GM12878 (cell line): ENCODE data around the gene OGDHL. TPM values are rescaled to one million over a fixed set of nuclear protein-coding genes. Genes with fewer than 3 reads are reported as not detected.

Experiments used
- ATAC-seq: fragments of 200-7000 bp; cut with Tn5 transposase; 3 replicates; pipeline ENCODE4 v1.9.1; 2020; ENCODE audit warnings: mild to moderate bottlenecking, moderate library complexity
- BruUV-seq: library from RNA; stranded (reverse); fragments of 400-500 nt; replicated peaks from 2 replicates; lab custom pipeline; 2021; lab: Mats Ljungman, UMichigan
- CTCF ChIA-PET: fragments of 300-600 bp; sonication (Branson Sonifier 250); formaldehyde crosslinking; extraction: SDS; loops from one replicate; lab custom pipeline; 2021; ENCODE audit warnings: inconsistent platforms; lab: Yijun Ruan, JAX
- POLR2A ChIA-PET: fragments of 350-600 bp; formaldehyde crosslinking; extraction: SDS; loops from one replicate; lab custom pipeline; 2021; ENCODE audit warnings: inconsistent platforms; lab: Charles Lee
- RAD21 ChIA-PET: fragments of 300-600 bp; sonication (Branson Sonifier 250); formaldehyde crosslinking; loops from one replicate; lab custom pipeline; 2023; ENCODE audit warnings: antibody characterized with exemption; ENCODE audit not compliant: unreplicated experiment; lab: Charles Lee
- SMC1A ChIA-PET: fragments of 300-600 bp; sonication (Branson Sonifier 250); formaldehyde crosslinking; loops from one replicate; lab custom pipeline; 2023; ENCODE audit not compliant: unreplicated experiment, uncharacterized antibody; lab: Charles Lee
- DNase-seq: peaks from one replicate; pipeline ENCODE4 v3.0.0-alpha.2; 2011; ENCODE audit warnings: low read depth, low spot score
- FAIRE-seq: peaks from 3 replicates; lab custom pipeline; 2011; peaks lifted over from hg19 to GRCh38; lab: Jason Lieb, UNC
- H2AFZ ChIP-seq: 2 replicates; pipeline ENCODE4 v1.6.0; 2011; ENCODE audit warnings: low read depth, low read length, control low read depth; ENCODE audit not compliant: control insufficient read depth
- H3K27ac ChIP-seq: 2 replicates; pipeline ENCODE4 v1.5.1; 2011; ENCODE audit warnings: control low read depth; ENCODE audit not compliant: control insufficient read depth, insufficient read depth
- H3K27me3 ChIP-seq, 2 experiments: replicated peaks in 1 of 2; 2 replicates each; pipeline versions ENCODE4 v1.6.0 to v1.6.1; 2011; ENCODE audit warnings: low read length in 1 of 2; ENCODE audit not compliant: control insufficient read depth in 2 of 2, insufficient read depth in 2 of 2
- H3K36me3 ChIP-seq, 2 experiments: 2 replicates each; pipeline ENCODE4 v1.5.1; 2011; ENCODE audit warnings: low read length in 1 of 2; ENCODE audit not compliant: control insufficient read depth in 2 of 2, insufficient read depth in 2 of 2
- H3K4me1 ChIP-seq: 2 replicates; pipeline ENCODE4 v1.6.1; 2011; ENCODE audit warnings: mild to moderate bottlenecking, low read length, moderate library complexity, mixed read lengths; ENCODE audit not compliant: control insufficient read depth, insufficient read depth
- H3K4me2 ChIP-seq: 2 replicates; pipeline ENCODE4 v1.6.0; 2011; ENCODE audit warnings: control low read depth; ENCODE audit not compliant: control insufficient read depth, insufficient read depth
- H3K4me3 ChIP-seq: fragments of 200-600 bp; sonication (generic); 2 replicates; pipeline ENCODE4 v1.5.1; 2016
- H3K79me2 ChIP-seq: 2 replicates; pipeline ENCODE4 v1.6.0; 2011; ENCODE audit warnings: low read length; ENCODE audit not compliant: control insufficient read depth, insufficient read depth
- H3K9ac ChIP-seq: 2 replicates; pipeline ENCODE4 v1.8.0; 2011; ENCODE audit warnings: low read length, control low read depth, mixed read lengths; ENCODE audit not compliant: control insufficient read depth, insufficient read depth
- H3K9me3 ChIP-seq: replicated peaks from 3 replicates; pipeline ENCODE4 v1.5.1; 2011; ENCODE audit warnings: mild to moderate bottlenecking, low read length; ENCODE audit not compliant: control insufficient read depth, insufficient read depth
- H4K20me1 ChIP-seq: 2 replicates; pipeline ENCODE4 v1.6.0; 2011; ENCODE audit not compliant: control insufficient read depth, insufficient read depth
- BACH1 ChIP-seq: fragments of 450-650 bp; IDR thresholded peaks from 2 replicates; pipeline ENCODE4 v1.6.1; 2017; ENCODE audit warnings: mild to moderate bottlenecking, borderline replicate concordance
- E4F1 ChIP-seq: fragments of 450-650 bp; IDR thresholded peaks from 2 replicates; pipeline ENCODE4 v1.6.1; 2018; ENCODE audit warnings: borderline replicate concordance, mild to moderate bottlenecking; ENCODE audit not compliant: partially characterized antibody
- IRF4 ChIP-seq: IDR thresholded peaks from 2 replicates; pipeline ENCODE4 v1.6.1; 2011; ENCODE audit warnings: low read depth, low read length
- NR2C1 ChIP-seq: fragments of 450-650 bp; IDR thresholded peaks from 2 replicates; pipeline ENCODE4 v1.6.1; 2017; ENCODE audit warnings: antibody characterized with exemption, mild to moderate bottlenecking, moderate library complexity
- PAX8 ChIP-seq: fragments of 450-650 bp; IDR thresholded peaks from 2 replicates; pipeline ENCODE4 v1.6.1; 2017; ENCODE audit warnings: mild to moderate bottlenecking, moderate library complexity
- SMAD1 ChIP-seq: fragments of 450-650 bp; IDR thresholded peaks from 2 replicates; pipeline ENCODE4 v1.6.1; 2018; ENCODE audit warnings: mild to moderate bottlenecking, low read depth; ENCODE audit not compliant: partially characterized antibody
- SP1 ChIP-seq: IDR thresholded peaks from one replicate; pipeline ENCODE4 v1.6.1; 2011; ENCODE audit warnings: low read depth, low read length
- ZNF687 ChIP-seq: fragments of 450-650 bp; IDR thresholded peaks from 2 replicates; pipeline ENCODE4 v1.6.1; 2017; ENCODE audit warnings: mild to moderate bottlenecking, moderate library complexity
- WGBS: methylation state at CpG from one replicate; pipeline ENCODE4 v1.1.6; 2016; ENCODE audit warnings: low lambda C conversion rate; ENCODE audit not compliant: insufficient replicate concordance, insufficient coverage; ENCODE audit errors: missing lambda C conversion rate; 5-methylcytosine and 5-hydroxymethylcytosine counted together
- in situ Hi-C: fragments of 300-500 bp; cut with MboI; formaldehyde crosslinking; loops from 9 replicates; pipeline ENCODE4 v1.14.3; 2018; ENCODE audit warnings: mixed read lengths
- intact Hi-C: fragments of 100-400 bp; cut with micrococcal nuclease; formaldehyde crosslinking; loops from one replicate; pipeline ENCODE4 v1.14.2; 2022; ENCODE audit not compliant: unreplicated experiment
- polyA plus RNA-seq, 11 experiments: library from polyadenylated mRNA; depleted of rRNA in 4 of 11; unstranded in 6 of 11; stranded (reverse) in 5 of 11; fragments of >200 nt; fragmentation: Nextera tagmentation in 4 of 11; fragmentation: Illumina TruSeq in 1 of 11; extraction: Ambion mirVana in 4 of 11; extraction: Trizol in 1 of 11; gene quantifications; 1 replicate in 1 of 11; 2 replicates in 10 of 11; pipeline versions ENCODE4 v1.2.1 to v1.2.3, GENCODE V29; 2011 to 2016; ENCODE audit warnings: inconsistent platforms in 2 of 11, missing spikeins in 2 of 11, low read depth in 1 of 11
- total RNA-seq, 4 experiments: library from RNA; depleted of rRNA in 3 of 4; stranded (reverse); fragments of >200 nt in 3 of 4; fragmentation: Illumina TruSeq in 1 of 4; extraction: Trizol in 1 of 4; gene quantifications; 2 replicates each; pipeline versions ENCODE4 v1.2.1 to v1.2.3, GENCODE V29; 2013 to 2021
- TF ChIP-seq, protein P1 (sequence below): fragments of 450-650 bp; IDR thresholded peaks from 2 replicates; pipeline ENCODE4 v1.6.1; 2016; ENCODE audit warnings: mild to moderate bottlenecking, moderate library complexity, borderline replicate concordance

The OGDHL gene
- total and polyA plus RNA-seq, 10 of the 15 experiments (the other 5 are each of a cell fraction or from before 2014, with no cell fraction given), result 0.02 to 13.3 (median 0.34) TPM

GRCh38 chr10:49735848-49736563 is 26.1 kb downstream of the OGDHL start (continued):
- TF ChIP-seq, protein P1, sequence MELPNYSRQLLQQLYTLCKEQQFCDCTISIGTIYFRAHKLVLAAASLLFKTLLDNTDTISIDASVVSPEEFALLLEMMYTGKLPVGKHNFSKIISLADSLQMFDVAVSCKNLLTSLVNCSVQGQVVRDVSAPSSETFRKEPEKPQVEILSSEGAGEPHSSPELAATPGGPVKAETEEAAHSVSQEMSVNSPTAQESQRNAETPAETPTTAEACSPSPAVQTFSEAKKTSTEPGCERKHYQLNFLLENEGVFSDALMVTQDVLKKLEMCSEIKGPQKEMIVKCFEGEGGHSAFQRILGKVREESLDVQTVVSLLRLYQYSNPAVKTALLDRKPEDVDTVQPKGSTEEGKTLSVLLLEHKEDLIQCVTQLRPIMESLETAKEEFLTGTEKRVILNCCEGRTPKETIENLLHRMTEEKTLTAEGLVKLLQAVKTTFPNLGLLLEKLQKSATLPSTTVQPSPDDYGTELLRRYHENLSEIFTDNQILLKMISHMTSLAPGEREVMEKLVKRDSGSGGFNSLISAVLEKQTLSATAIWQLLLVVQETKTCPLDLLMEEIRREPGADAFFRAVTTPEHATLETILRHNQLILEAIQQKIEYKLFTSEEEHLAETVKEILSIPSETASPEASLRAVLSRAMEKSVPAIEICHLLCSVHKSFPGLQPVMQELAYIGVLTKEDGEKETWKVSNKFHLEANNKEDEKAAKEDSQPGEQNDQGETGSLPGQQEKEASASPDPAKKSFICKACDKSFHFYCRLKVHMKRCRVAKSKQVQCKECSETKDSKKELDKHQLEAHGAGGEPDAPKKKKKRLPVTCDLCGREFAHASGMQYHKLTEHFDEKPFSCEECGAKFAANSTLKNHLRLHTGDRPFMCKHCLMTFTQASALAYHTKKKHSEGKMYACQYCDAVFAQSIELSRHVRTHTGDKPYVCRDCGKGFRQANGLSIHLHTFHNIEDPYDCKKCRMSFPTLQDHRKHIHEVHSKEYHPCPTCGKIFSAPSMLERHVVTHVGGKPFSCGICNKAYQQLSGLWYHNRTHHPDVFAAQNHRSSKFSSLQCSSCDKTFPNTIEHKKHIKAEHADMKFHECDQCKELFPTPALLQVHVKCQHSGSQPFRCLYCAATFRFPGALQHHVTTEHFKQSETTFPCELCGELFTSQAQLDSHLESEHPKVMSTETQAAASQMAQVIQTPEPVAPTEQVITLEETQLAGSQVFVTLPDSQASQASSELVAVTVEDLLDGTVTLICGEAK, result no peak

DNA sequence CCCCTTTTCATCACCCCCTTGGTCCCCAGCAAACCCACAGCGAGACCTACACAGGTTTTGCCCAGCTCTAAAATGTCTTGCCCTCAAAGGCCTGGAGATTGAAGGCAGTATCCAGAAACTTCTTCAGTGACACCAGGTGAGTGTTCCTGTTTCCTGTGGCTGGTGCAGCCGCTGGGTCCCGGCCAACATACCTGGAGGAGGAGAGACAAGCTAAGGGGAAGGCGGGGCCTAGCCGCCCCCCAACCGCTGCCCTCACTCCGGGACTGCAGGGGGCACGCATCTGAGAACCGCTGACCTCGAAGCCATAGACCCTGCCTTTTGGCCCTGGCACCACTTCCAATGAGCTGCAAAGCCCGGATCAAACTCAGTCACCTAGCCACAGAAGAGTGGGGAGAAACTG is 27.0 kb downstream of the OGDHL start:
- Histone ChIP-seq H3K36me3 (no peaks in the 10 kb centered on the region), H2AFZ (no peak overlapping the region), H3K4me3 (no peak overlapping the region), H3K79me2 (no peaks in the 10 kb centered on the region), H3K4me1 (no peaks in the 10 kb centered on the region), H4K20me1 (no peaks in the 10 kb centered on the region; the same call in 1 of the 2 replicates), H3K4me2 (no peak overlapping the region), H3K27me3 (no peaks in the 10 kb centered on the region), H3K9ac (no peak overlapping the region), H3K27ac (no peak overlapping the region), H3K9me3 (no peaks in the 10 kb centered on the region)
- DNase-seq, result no peak
- ChIA-PET CTCF (no interaction called here), SMC1A (no interaction called here), RAD21 (no interaction called here), POLR2A (no interaction called here)
- no peak for FAIRE-seq
- intact Hi-C loops (no loop called here), in situ Hi-C loops (no loop called here)
- 38% methylated on average over 11 of the region's 11 CpGs for WGBS
- no TSS peak for BruUV-seq
- TF ChIP-seq IRF4 (no peak), SMAD1 (no peak), E4F1 (no peak), SP1 (no peak), PAX8 (no peak), ZNF687 (no peak), BACH1 (no peak), NR2C1 (no peak)
- no peak for ATAC-seq
